Measurements from ENCODE around the gene ZSCAN10.

ZSCAN10 gene

GRCh38 chr16:3050487-3050886 lies 48.6 kb downstream of the ZSCAN10 start:
- peak; percentile 65 for FAIRE-seq
- TF ChIP-seq POLR2AphosphoS5 (IDR thresholded peaks at IDR 0.05; ENCODE audit: low read depth, low read length) = no peak
- TF ChIP-seq POLR2A (IDR thresholded peaks at IDR 0.05; ENCODE audit: low read depth, low read length) = no peak
- no peak for TF ChIP-seq POU2F2 (IDR thresholded peaks at IDR 0.05; ENCODE audit: low read depth, low read length)
- no peak for TF ChIP-seq TAF1 (IDR thresholded peaks at IDR 0.05; ENCODE audit: low read depth, low read length)
- no peak for TF ChIP-seq SPI1 (IDR thresholded peaks at IDR 0.05; ENCODE audit: low read depth, low read length)
- no peak for TF ChIP-seq PAX5 (IDR thresholded peaks at IDR 0.05; ENCODE audit: insufficient read depth, low read length, severe bottlenecking)

GRCh38 chr16:3049921-3050481 lies 49.1 kb downstream of the ZSCAN10 start:
- no peak for DNase-seq (ENCODE audit: insufficient read length, low spot score)
- TF ChIP-seq SPI1 (IDR thresholded peaks at IDR 0.05; ENCODE audit: low read depth, low read length) = no peak
- TF ChIP-seq PAX5 (IDR thresholded peaks at IDR 0.05; ENCODE audit: insufficient read depth, low read length, severe bottlenecking) = no peak
- TF ChIP-seq POLR2A (IDR thresholded peaks at IDR 0.05; ENCODE audit: low read depth, low read length) = no peak
- no peak for TF ChIP-seq POU2F2 (IDR thresholded peaks at IDR 0.05; ENCODE audit: low read depth, low read length)
- TF ChIP-seq TAF1 (IDR thresholded peaks at IDR 0.05; ENCODE audit: low read depth, low read length) = no peak
- no peak for TF ChIP-seq POLR2AphosphoS5 (IDR thresholded peaks at IDR 0.05; ENCODE audit: low read depth, low read length)
- FAIRE-seq = no peak

More at GRCh38 chr16:3050487-3050886, 48.6 kb downstream of the ZSCAN10 start:
- no peak for DNase-seq (ENCODE audit: insufficient read length, low spot score)

GRCh38 chr16:3047387-3047720 lies 51.7 kb downstream of the ZSCAN10 start:
- no peak for DNase-seq (ENCODE audit: insufficient read length, low spot score)
- no peak for FAIRE-seq
- TF ChIP-seq PAX5 (IDR thresholded peaks at IDR 0.05; ENCODE audit: insufficient read depth, low read length, severe bottlenecking) (no peak), POU2F2 (IDR thresholded peaks at IDR 0.05; ENCODE audit: low read depth, low read length) (no peak), SPI1 (IDR thresholded peaks at IDR 0.05; ENCODE audit: low read depth, low read length) (no peak), POLR2A (IDR thresholded peaks at IDR 0.05; ENCODE audit: low read depth, low read length) (no peak), TAF1 (IDR thresholded peaks at IDR 0.05; ENCODE audit: low read depth, low read length) (no peak), POLR2AphosphoS5 (IDR thresholded peaks at IDR 0.05; ENCODE audit: low read depth, low read length) (no peak)

GRCh38 chr16:3046641-3047386 lies 52.3 kb downstream of the ZSCAN10 start:
- FAIRE-seq = no peak
- TF ChIP-seq TAF1 (IDR thresholded peaks at IDR 0.05; ENCODE audit: low read depth, low read length) (no peak), SPI1 (IDR thresholded peaks at IDR 0.05; ENCODE audit: low read depth, low read length) (no peak), POLR2AphosphoS5 (IDR thresholded peaks at IDR 0.05; ENCODE audit: low read depth, low read length) (no peak), PAX5 (IDR thresholded peaks at IDR 0.05; ENCODE audit: insufficient read depth, low read length, severe bottlenecking) (no peak)
- DNase-seq (ENCODE audit: insufficient read length, low spot score) = no peak

GRCh38 chr16:3045758-3046640 lies 53.1 kb downstream of the ZSCAN10 start, which contains the start of gene MMP25:
MMP25 (plus strand) TSS chr16:3046561; CDS start chr16:3046918, 357 bp downstream.
- FAIRE-seq = peak; percentile 51
- TF ChIP-seq POLR2A (IDR thresholded peaks at IDR 0.05; ENCODE audit: low read depth, low read length) = no peak
- no peak for TF ChIP-seq POLR2AphosphoS5 (IDR thresholded peaks at IDR 0.05; ENCODE audit: low read depth, low read length)
- no peak for TF ChIP-seq POU2F2 (IDR thresholded peaks at IDR 0.05; ENCODE audit: low read depth, low read length)
- TF ChIP-seq TAF1 (IDR thresholded peaks at IDR 0.05; ENCODE audit: low read depth, low read length) = no peak
- peak; percentile 81 for TF ChIP-seq SPI1 (IDR thresholded peaks at IDR 0.05; ENCODE audit: low read depth, low read length)
- no peak for TF ChIP-seq PAX5 (IDR thresholded peaks at IDR 0.05; ENCODE audit: insufficient read depth, low read length, severe bottlenecking)
- no peak for DNase-seq (ENCODE audit: insufficient read length, low spot score)

- TF ChIP-seq PAX5 (IDR thresholded peaks at IDR 0.05; ENCODE audit: insufficient read depth, low read length, severe bottlenecking) (no peak), POU2F2 (IDR thresholded peaks at IDR 0.05; ENCODE audit: low read depth, low read length) (no peak), SPI1 (IDR thresholded peaks at IDR 0.05; ENCODE audit: low read depth, low read length) (no peak), POLR2AphosphoS5 (IDR thresholded peaks at IDR 0.05; ENCODE audit: low read depth, low read length) (no peak), TAF1 (IDR thresholded peaks at IDR 0.05; ENCODE audit: low read depth, low read length) (no peak), POLR2A (IDR thresholded peaks at IDR 0.05; ENCODE audit: low read depth, low read length) (no peak)
- no peak for DNase-seq (ENCODE audit: insufficient read length, low spot score)
- no peak for FAIRE-seq
These were observed 54.4 kb downstream of the ZSCAN10 start for GRCh38 chr16:3044708-3045107.

- TF ChIP-seq POLR2AphosphoS5 (IDR thresholded peaks at IDR 0.05; ENCODE audit: low read depth, low read length) (no peak), POU2F2 (IDR thresholded peaks at IDR 0.05; ENCODE audit: low read depth, low read length) (no peak), TAF1 (IDR thresholded peaks at IDR 0.05; ENCODE audit: low read depth, low read length) (no peak), POLR2A (IDR thresholded peaks at IDR 0.05; ENCODE audit: low read depth, low read length) (no peak), SPI1 (IDR thresholded peaks at IDR 0.05; ENCODE audit: low read depth, low read length) (no peak), PAX5 (IDR thresholded peaks at IDR 0.05; ENCODE audit: insufficient read depth, low read length, severe bottlenecking) (no peak)
- FAIRE-seq (no peak), DNase-seq (ENCODE audit: insufficient read length, low spot score) (no peak)
These were observed 56.7 kb downstream of the ZSCAN10 start for GRCh38 chr16:3042376-3042775.

- DNase-seq (ENCODE audit: insufficient read length, low spot score) (no peak), FAIRE-seq (no peak)
- no peak for TF ChIP-seq POLR2A (IDR thresholded peaks at IDR 0.05; ENCODE audit: low read depth, low read length)
- no peak for TF ChIP-seq SPI1 (IDR thresholded peaks at IDR 0.05; ENCODE audit: low read depth, low read length)
- TF ChIP-seq POU2F2 (IDR thresholded peaks at IDR 0.05; ENCODE audit: low read depth, low read length) = no peak
- TF ChIP-seq PAX5 (IDR thresholded peaks at IDR 0.05; ENCODE audit: insufficient read depth, low read length, severe bottlenecking) = no peak
- no peak for TF ChIP-seq TAF1 (IDR thresholded peaks at IDR 0.05; ENCODE audit: low read depth, low read length)
- TF ChIP-seq POLR2AphosphoS5 (IDR thresholded peaks at IDR 0.05; ENCODE audit: low read depth, low read length) = no peak
These were observed 60.2 kb downstream of the ZSCAN10 start for GRCh38 chr16:3038896-3039295.

All from GM12891 (cell line).